ENCODE results near the gene PRUNE2. TPM values are rescaled to one million over a fixed set of nuclear protein-coding genes. Genes with fewer than 3 reads are reported as not detected.

PRUNE2 gene
- total RNA-seq, 1 experiment from 2014 or later = 0.59 TPM

DNA sequence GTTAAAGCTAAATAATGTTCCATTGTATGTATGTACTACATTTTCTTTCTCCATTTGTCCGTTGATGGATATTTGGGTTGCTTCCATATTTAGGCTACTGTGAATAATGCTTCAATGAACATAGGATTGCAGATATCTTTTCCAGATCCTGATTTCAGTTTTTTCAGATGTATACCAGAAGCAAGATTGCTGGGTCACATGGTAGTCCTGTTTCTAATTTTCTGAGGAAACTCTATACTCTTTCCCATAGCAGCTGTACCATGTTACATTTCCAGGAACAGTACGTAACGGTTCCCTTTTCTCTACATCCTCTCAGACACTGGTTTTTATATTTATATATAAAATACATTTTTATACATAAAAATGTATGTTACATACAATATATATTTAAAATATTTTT, 325.1 kb downstream of the PRUNE2 start:
- CTCF ChIA-PET = no interaction called here
- TF ChIP-seq EGR1 (IDR thresholded peaks at IDR 0.05; ENCODE audit: low read depth) = no peak
- TF ChIP-seq CBX3 (IDR thresholded peaks at IDR 0.05; ENCODE audit: low read depth) = no peak
- no peak for TF ChIP-seq RAD21 (IDR thresholded peaks at IDR 0.05; ENCODE audit: low read depth)
- TF ChIP-seq TCF7L2 (IDR thresholded peaks at IDR 0.05; ENCODE audit: borderline replicate concordance, extremely low read depth, insufficient read depth, insufficient read length) = no peak
- TF ChIP-seq MAX (IDR thresholded peaks at IDR 0.05) = no peak
- TF ChIP-seq CEBPB (IDR thresholded peaks at IDR 0.05; ENCODE audit: low read depth) = no peak
- TF ChIP-seq YY1 (IDR thresholded peaks at IDR 0.05; ENCODE audit: extremely low read depth, insufficient replicate concordance, low read depth, low read length) = no peak
- TF ChIP-seq SIN3A (IDR thresholded peaks at IDR 0.05; ENCODE audit: low read depth) = no peak
- TF ChIP-seq SRF (IDR thresholded peaks at IDR 0.05; ENCODE audit: low read depth) = no peak
- no peak for TF ChIP-seq POLR2A (IDR thresholded peaks at IDR 0.05; ENCODE audit: borderline replicate concordance, extremely low read depth, insufficient read depth, insufficient read length)
- TF ChIP-seq ZFX (IDR thresholded peaks at IDR 0.05) = no peak
- TF ChIP-seq, protein P1, sequence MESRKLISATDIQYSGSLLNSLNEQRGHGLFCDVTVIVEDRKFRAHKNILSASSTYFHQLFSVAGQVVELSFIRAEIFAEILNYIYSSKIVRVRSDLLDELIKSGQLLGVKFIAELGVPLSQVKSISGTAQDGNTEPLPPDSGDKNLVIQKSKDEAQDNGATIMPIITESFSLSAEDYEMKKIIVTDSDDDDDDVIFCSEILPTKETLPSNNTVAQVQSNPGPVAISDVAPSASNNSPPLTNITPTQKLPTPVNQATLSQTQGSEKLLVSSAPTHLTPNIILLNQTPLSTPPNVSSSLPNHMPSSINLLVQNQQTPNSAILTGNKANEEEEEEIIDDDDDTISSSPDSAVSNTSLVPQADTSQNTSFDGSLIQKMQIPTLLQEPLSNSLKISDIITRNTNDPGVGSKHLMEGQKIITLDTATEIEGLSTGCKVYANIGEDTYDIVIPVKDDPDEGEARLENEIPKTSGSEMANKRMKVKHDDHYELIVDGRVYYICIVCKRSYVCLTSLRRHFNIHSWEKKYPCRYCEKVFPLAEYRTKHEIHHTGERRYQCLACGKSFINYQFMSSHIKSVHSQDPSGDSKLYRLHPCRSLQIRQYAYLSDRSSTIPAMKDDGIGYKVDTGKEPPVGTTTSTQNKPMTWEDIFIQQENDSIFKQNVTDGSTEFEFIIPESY (IDR thresholded peaks at IDR 0.05; ENCODE audit: extremely low read depth, insufficient replicate concordance, low read length) = no peak
- no peak for TF ChIP-seq REST (IDR thresholded peaks at IDR 0.05; ENCODE audit: low read depth)
- no peak for TF ChIP-seq JUND (IDR thresholded peaks at IDR 0.05)
- no peak for TF ChIP-seq EZH2 (IDR thresholded peaks at IDR 0.05)
- POLR2A ChIA-PET = no interaction called here

More for the DNA sequence above, 325.1 kb downstream of the PRUNE2 start:
- H3K4me3 ChIP-seq (replicated peaks in 1 of 2; ENCODE audit: low read depth in 1 of 2, low read length in 2 of 2) = no peak overlapping the region
- intact Hi-C loops (cut with micrococcal nuclease) = no loop called here
- no peak overlapping the region for H3K27ac ChIP-seq (ENCODE audit: low read depth, low read length)
- no peak overlapping the region for H2AFZ ChIP-seq (ENCODE audit: low read depth, low read length, poor library complexity, severe bottlenecking)
- DNase-seq (ENCODE audit: low read depth, low spot score) (no peak), ATAC-seq (no peak)
- no peaks in the 10 kb centered on the region for H4K20me1 ChIP-seq (ENCODE audit: insufficient read depth)
- BruUV-seq (replicated peaks) = no TSS peak
- no peaks in the 10 kb centered on the region for H3K9me3 ChIP-seq (ENCODE audit: control insufficient read depth in 1 of 2, insufficient read depth in 1 of 2, low read depth in 1 of 2, low read length in 2 of 2)
- H3K9ac ChIP-seq (ENCODE audit: low read length) = no peak overlapping the region
- RAD21 ChIA-PET (ENCODE audit: low non-redundant PET in 1 of 2, low total read pairs in 2 of 2, uncharacterized antibody in 2 of 2, unreplicated experiment in 2 of 2) = no interaction called here
- no peak overlapping the region for H3K4me2 ChIP-seq (ENCODE audit: low read length)
- no peaks in the 10 kb centered on the region for H3K27me3 ChIP-seq (ENCODE audit: insufficient read depth, low read length)
- no peaks in the 10 kb centered on the region for H3K36me3 ChIP-seq (ENCODE audit: control insufficient read depth in 1 of 2, insufficient read depth in 2 of 2, low read length in 2 of 2)
- H3K4me1 ChIP-seq (ENCODE audit: control insufficient read depth in 1 of 2, insufficient read depth in 2 of 2, low read length in 2 of 2) = no peaks in the 10 kb centered on the region
- H3K79me2 ChIP-seq (ENCODE audit: insufficient read depth, low read length) = no peaks in the 10 kb centered on the region
- H3K9me2 ChIP-seq (ENCODE audit: insufficient read depth) = no peaks in the 10 kb centered on the region

Measured in HCT116 (cell line).